Measurements from ENCODE around the gene NDUFAF5. TPM values are rescaled to one million over a fixed set of nuclear protein-coding genes. Genes with fewer than 3 reads are reported as not detected.

NDUFAF5 gene
- total and polyA plus RNA-seq, 8 donors, result 19.5 to 29.4 (median 25.3) TPM

DNA sequence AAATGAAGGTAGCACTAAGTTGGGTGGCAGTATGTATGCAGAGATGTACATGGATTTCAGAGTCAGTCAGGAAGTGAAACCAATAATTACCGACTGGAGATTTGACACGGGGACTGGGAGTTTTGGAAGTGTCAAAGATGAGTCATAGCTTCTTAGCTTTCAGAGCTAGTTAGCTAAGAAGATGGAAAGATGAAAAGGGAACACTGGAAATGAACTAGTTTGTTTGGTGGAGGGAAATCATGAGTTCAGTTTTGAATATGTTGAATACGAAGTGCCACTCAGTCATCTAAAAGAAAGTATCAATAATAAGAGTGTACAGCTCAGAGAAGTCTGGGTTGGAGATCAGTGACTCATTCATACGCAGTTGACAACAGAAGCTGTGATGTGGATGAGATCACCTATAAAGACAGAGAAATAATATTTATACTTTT is 7.6 kb upstream of the NDUFAF5 start:
- no peak for ATAC-seq
- Histone ChIP-seq H3K4me3 (no peak overlapping the region), H3K4me1 (peaks cover 0 to 5% of the 10 kb centered on the region in 2 donors), H3K27ac (no peak overlapping the region), H3K27me3 (no peaks in the 10 kb centered on the region), H3K9me3 (no peaks in the 10 kb centered on the region), H3K36me3 (peaks cover 0 to 71% of the 10 kb centered on the region in 2 donors)
- no peak for TF ChIP-seq CTCF (IDR thresholded peaks at IDR 0.05)
- DNase-seq, result no peak
- intact Hi-C loops (cut with DNase I), result loop anchor here in 1 of 2 donors (10.0 kb wide), 1 partner anchor 652 kb away; no protein-coding TSS in a partner anchor

GRCh38 chr20:13778827-13779226 is 6.0 kb upstream of the NDUFAF5 start:
- no peak for ATAC-seq
- no peaks in the 10 kb centered on the region for H3K9me3 ChIP-seq
- H3K4me3 ChIP-seq, result no peak overlapping the region
- peaks cover 2 to 12% of the 10 kb centered on the region in 2 donors for H3K4me1 ChIP-seq
- intact Hi-C loops (cut with DNase I), result loop anchor here in 1 of 2 donors (10.0 kb wide), 1 partner anchor 654 kb away; no protein-coding TSS in a partner anchor
- no peaks in the 10 kb centered on the region for H3K27me3 ChIP-seq
- TF ChIP-seq CTCF (IDR thresholded peaks at IDR 0.05), result no peak
- no peak for DNase-seq
- H3K27ac ChIP-seq, result no peak overlapping the region
- peaks cover 0 to 67% of the 10 kb centered on the region in 2 donors for H3K36me3 ChIP-seq

- Histone ChIP-seq H3K4me1 (peaks cover 18 to 48% of the 10 kb centered on the region in 2 donors), H3K9me3 (no peaks in the 10 kb centered on the region), H3K27ac (no peak overlapping the region), H3K36me3 (peaks cover 0 to 31% of the 10 kb centered on the region in 2 donors), H3K27me3 (no peaks in the 10 kb centered on the region), H3K4me3 (peak overlapping the region in 1 of 2 donors; percentile 71)
- intact Hi-C loops (cut with DNase I), result no loop called here
- TF ChIP-seq CTCF (IDR thresholded peaks at IDR 0.05), result no peak
- DNase-seq, result no peak
- no peak for ATAC-seq
These were observed 1.3 kb upstream of the NDUFAF5 start for GRCh38 chr20:13783528-13783927.

DNA sequence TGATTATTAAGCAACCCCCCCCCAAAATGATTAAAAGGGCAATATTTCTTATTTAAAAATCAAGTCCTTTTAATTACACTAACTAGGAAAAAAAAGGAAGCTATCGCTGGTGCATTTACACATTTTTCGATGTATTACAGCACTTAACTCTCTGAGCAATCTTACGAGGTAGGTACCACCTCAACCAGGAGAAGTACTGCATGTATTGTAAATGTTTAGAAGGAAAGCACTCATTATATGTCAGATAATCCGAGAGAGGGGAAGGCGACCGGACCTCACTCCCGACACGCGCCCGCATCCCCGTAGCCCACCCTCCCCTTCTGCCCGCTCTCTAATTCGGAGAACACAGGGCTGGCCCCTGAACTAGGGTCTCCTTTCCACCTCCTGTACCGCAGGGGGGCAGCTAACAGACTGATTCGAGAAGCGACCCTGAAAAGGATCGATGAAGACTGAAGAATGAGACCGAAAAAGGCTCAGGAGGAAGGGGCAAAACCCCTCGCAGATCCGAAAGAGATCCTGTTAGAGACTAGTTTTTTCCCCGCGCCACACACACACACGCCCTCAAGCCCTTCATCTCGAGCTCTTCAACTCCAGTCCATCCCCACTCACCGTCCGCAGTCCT is 446 bp upstream of the NDUFAF5 start:
- H3K4me3 ChIP-seq, result peak overlapping the region; percentile 71 to 94
- H3K36me3 ChIP-seq, result peaks cover 0 to 36% of the 10 kb centered on the region in 2 donors
- H3K4me1 ChIP-seq, result peaks cover 18 to 54% of the 10 kb centered on the region in 2 donors
- no peaks in the 10 kb centered on the region for H3K27me3 ChIP-seq
- intact Hi-C loops (cut with DNase I), result no loop called here
- H3K9me3 ChIP-seq, result no peaks in the 10 kb centered on the region
- no peak for ATAC-seq
- DNase-seq, result peak in 1 of 4 donors; percentile 33
- no peak for TF ChIP-seq CTCF (IDR thresholded peaks at IDR 0.05)
- peak overlapping the region in 1 of 2 donors; percentile 87 for H3K27ac ChIP-seq

GRCh38 chr20:13786143-13786828 is 1.5 kb downstream of the NDUFAF5 start:
- no peaks in the 10 kb centered on the region for H3K9me3 ChIP-seq
- peak overlapping the region; percentile 71 to 94 for H3K4me3 ChIP-seq
- ATAC-seq, result no peak
- DNase-seq, result no peak
- H3K27me3 ChIP-seq, result no peaks in the 10 kb centered on the region
- intact Hi-C loops (cut with DNase I), result no loop called here
- no peak for TF ChIP-seq CTCF (IDR thresholded peaks at IDR 0.05)
- H3K27ac ChIP-seq, result no peak overlapping the region
- peaks cover 18 to 54% of the 10 kb centered on the region in 2 donors for H3K4me1 ChIP-seq
- peaks cover 0 to 35% of the 10 kb centered on the region in 2 donors for H3K36me3 ChIP-seq
